NCI-H1436 treated with DMSO at 0.1 percent for 48 hours (cell line): ENCODE measurements around the gene CCDC127.
A peak's percentile ranks its signal among the peaks of the same experiment; 100 is the strongest.

ENCODE experiments used
- DNase-seq: peaks from one replicate; lab custom pipeline; 2025; lab: John Stamatoyannopoulos, UW

The CCDC127 gene

DNA sequence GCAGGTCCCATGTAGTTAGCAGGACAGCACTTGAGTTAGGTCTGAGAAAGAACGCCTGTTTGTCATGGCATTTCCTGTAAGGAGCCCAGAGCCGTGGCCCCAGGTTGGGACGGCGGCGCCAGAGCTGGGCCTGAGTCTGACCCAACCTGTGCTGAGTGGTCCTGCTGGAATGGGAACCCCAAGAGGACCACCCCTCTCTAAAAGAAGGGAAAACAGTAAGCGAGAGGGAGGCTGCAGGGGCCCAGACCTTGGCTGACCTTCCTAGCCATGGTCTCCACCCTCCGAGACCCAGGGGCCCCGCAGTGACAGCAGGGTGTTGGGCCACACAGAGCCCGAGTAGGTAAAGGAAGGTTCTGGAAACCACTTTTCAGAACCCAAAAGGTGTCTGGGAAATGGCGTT is 28.5 kb downstream of the CCDC127 start:
- DNase-seq: no peak

- peak; percentile 64 for DNase-seq
Measured at GRCh38 chr5:188488-189481, 29.2 kb downstream of the CCDC127 start.

DNA sequence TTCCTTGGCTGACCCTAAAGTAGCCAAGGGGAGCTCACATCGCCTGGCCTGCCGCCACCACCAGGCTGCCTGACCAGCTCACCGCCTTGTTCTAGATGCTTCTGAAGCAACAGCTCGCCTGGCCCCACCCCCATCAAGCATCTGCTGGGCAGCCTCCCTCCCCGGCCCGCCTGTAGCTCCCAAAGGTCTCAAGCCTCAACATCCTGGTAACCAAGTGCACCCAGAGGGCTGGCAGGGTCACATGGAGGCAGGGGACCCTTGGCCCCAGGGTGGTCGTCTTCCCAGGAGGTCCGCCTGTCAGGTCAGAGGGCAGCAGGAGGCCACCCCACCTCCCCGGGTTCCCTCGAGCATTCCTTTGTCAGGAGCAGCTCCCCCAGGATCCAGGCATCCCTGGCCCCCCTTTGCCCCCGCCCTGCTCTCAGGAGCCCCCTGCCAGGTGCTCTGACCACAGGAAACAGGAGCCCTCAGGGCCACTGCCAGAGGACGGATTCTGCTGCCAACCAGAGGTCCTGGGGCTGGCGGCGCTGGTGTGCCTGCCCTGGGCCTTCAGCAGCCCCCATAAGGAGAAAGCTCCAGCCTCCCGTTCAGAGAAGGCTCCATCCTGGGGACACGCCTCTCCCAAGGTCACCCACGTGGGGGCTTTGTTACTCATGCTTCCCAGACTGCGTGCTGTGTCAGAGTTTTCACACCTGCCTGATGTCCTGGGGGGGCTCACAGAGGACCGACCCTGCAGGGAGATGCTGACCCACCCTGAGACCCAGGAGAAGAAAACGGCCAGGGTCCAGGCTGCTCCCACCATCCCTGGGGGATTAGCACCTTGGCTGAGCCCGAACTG is 30.1 kb downstream of the CCDC127 start:
- DNase-seq: no peak

DNA sequence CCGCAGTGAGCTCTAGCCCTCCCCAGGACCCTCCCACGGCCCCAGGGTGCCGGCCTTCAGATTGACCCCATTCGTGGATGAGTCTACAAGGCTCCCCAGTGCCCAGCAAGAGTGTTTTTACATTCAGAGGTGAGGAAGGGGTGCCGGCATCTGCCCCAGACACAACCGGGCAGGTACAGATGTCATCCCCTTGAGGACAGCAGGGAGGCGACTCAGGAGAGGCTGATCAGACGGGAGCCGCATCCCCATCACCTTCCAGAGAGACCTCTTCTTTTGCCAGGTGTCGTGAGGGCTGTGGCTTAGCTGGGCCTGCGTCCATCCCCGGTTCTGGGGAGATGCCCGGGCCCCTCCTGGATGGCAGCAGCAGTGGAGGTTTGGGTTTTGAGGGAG is 30.9 kb downstream of the CCDC127 start:
- DNase-seq: no peak

DNA sequence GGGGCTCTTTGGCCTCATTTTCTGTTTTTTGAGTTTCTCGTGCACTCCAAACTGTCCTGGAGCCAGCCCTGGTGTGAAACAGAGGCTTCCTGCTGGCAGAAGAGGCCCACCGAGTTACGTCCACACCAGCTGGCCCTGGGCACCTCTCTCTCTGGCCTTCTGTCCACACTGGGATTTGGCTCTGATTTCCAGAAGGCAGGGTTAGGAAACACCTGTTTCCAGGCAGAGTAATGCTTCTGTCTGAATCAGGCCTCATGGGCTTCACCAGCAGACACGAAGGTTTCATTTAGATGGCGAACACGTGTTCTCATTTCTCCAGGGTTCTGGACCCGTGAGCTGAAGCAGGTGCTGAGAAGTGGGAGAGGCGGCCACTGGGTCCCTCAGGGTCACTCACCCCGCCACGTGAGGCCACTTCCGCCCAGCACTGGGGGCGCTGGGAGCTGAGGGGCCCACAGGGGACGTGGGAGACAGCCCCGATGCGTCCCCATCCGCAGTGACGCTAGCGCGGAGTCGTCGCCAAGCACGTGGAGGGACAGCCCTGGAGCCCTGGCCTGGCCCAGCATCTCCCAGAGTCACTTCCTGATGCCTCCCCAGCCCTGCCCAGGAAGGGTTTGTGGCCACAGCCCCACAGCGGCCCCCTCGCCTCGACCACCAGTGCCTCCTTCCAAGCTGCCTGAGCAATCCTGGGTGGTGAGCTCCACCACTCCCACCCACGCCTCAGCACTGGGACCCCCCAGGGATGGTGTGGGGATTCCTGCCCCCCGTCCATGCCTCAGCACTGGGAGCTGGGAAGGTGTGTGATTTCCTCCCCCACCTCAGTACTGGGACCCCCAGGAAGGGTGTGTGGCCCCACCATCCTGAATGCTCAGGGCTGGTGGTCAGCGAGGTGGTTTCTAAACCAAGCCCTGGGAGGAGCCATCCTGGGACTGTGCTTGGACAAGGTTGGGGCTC is 31.6 kb downstream of the CCDC127 start:
- DNase-seq: no peak

- no peak for DNase-seq
Measured at GRCh38 chr5:185095-186070, 32.6 kb downstream of the CCDC127 start.

- DNase-seq: no peak
Measured at GRCh38 chr5:184471-184870, 33.5 kb downstream of the CCDC127 start.

GRCh38 chr5:182126-182525 is 35.8 kb downstream of the CCDC127 start:
- DNase-seq: no peak

DNA sequence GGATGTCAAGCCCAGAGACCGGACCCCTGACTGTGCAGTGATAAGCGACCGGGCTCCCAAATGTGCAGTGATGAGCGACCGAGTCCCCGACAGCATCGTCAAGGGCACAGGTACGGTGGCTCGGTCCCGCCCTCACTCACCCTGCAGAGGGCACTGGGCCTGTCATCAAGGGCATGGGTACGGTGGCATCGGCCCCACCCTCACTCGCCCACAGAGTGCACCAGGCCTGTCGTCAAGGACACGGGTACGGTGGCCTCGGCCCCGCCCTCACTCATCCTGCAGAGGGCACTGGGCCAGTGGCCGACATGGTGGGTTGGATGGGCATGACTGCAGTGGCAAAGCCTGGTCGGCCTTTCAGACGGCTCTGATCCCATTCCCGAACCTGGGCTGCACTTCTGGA is 36.4 kb downstream of the CCDC127 start:
- DNase-seq: no peak

GRCh38 chr5:181160-181559 is 36.8 kb downstream of the CCDC127 start:
- DNase-seq: no peak

- no peak for DNase-seq
Measured at GRCh38 chr5:180286-180918, 37.6 kb downstream of the CCDC127 start.

DNA sequence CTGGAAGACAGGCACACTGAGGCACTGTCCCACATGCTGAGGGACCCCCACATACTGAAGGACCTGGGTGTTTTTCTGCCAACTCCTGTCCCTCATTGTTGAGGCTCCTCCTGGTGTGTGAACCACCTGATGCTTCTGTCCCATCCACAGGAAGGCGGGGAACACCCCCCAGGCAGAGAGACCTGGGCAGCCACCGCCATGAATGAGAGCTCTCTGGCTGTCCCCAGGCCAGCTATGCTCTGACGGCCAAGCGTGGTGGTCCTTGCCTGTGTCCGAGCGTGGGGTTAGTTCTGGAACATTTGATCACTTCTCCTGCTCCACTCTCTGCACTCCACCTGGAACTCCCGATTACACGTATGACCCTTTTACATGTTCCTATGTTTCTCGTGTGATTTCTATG is 38.6 kb downstream of the CCDC127 start:
- no peak for DNase-seq

DNA sequence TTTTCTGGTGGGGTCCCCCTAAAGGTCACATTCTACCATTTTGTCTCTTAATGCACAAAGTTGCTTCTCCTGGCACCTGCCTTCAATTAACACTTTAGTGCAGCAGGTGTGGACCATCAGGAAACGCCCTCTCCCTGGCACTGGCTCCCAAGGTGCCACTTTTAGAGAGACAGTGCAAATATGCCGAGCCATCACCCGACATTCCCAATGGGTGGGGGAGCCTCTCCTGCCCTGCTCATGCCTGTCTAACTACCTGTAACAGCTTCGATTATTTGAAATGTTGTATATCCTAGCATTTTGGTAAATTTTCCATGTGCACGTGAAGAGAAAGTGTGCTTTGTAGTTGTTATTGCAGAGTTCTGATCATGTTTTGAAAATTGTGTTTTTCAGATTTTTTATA is 39.8 kb downstream of the CCDC127 start:
- DNase-seq: no peak

- DNase-seq: no peak
Measured at GRCh38 chr5:176296-176823, 41.6 kb downstream of the CCDC127 start.

- no peak for DNase-seq
Measured at GRCh38 chr5:174876-175465, 43.0 kb downstream of the CCDC127 start.

- DNase-seq: no peak
Measured at GRCh38 chr5:174291-174600, 43.7 kb downstream of the CCDC127 start.

DNA sequence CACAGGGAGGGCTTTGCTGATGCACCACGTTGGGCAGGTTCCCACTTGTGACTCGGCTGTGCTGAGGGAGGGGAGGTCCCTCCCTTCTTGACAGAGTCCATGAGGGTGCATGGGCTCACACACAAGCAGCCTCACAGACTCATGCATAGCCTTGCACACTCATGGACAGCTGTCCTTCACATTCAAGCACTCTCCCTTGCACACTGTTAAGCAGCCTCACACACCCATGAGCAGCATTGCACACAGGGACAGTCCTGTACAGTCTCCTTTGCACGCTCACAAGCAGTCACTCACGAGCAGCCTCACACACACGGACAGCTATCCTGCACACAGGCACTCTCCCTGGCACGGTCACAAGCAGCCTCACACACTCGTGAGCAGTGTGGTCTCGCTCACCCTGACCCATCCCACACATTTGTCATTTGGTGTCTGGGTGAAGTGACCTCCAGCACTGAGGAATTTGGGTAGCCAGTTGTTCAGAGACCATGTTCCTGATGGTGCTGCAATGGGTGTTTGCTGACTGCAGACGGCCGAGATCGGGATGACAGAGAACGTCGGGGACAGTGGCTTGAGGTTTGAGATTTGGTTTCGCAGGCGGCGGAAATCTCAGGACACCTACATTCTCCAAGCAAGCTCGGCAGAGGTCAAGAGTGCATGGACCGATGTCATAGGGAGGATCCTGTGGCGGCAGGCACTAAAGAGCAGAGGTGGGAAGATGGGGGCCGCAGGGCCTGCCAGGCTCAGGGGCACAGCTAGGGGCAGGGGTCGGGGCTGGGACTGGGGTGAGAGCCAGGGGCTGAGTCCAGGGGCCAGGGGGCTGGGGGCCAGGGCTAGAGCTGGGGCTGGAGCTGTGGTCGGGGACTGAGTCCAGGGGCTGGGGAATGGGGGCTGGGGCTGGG is 44.3 kb downstream of the CCDC127 start:
- no peak for DNase-seq

- no peak for DNase-seq
Measured at GRCh38 chr5:172841-173251, 45.1 kb downstream of the CCDC127 start.

DNA sequence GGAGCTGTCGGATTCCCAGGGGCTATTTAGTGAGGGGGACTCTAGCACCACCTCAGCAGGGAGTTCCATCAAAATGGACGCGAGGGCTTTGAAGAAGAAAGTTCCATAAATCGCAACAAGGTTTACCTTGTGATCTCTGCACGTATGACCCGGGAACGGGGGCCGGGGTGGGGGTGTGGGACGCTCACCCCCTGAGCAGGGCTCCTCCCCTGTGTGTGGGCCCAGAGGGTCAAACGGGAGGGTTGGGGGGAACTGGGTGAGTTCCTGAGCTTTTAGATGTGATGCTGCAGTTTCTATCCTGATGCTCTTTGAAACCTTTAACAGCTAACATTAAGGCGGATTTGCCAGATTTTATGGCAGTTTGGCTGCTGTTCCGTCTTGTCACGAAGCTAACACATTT is 45.5 kb downstream of the CCDC127 start:
- DNase-seq: no peak
